KOPT-K1 (cell line): ENCODE measurements around the gene SLC5A8.
"Not testable (repeated sequence)": the region's sequence is repeated elsewhere in the genome, so short reads cannot be mapped to it uniquely, and the experiment has no call there.

Experiments used
- H3K27ac ChIP-seq: fragments of 200-600 bp; sonication (generic); 2 replicates; pipeline ENCODE4 v1.5.1; 2016; ENCODE audit warnings: antibody characterized with exemption, mild to moderate bottlenecking, low read depth, low read length; ENCODE audit not compliant: poor library complexity, severe bottlenecking
- H3K36me3 ChIP-seq: fragments of 200-600 bp; sonication (generic); 2 replicates; pipeline ENCODE4 v1.5.1; 2017; ENCODE audit warnings: antibody characterized with exemption, mild to moderate bottlenecking, low read length, moderate library complexity; ENCODE audit not compliant: insufficient read depth
- H3K9me3 ChIP-seq: fragments of 200-600 bp; sonication (generic); 2 replicates; pipeline ENCODE4 v1.5.1; 2017; ENCODE audit warnings: antibody characterized with exemption, low read length, mild to moderate bottlenecking; ENCODE audit not compliant: insufficient read depth, poor library complexity, severe bottlenecking

Gene SLC5A8

DNA sequence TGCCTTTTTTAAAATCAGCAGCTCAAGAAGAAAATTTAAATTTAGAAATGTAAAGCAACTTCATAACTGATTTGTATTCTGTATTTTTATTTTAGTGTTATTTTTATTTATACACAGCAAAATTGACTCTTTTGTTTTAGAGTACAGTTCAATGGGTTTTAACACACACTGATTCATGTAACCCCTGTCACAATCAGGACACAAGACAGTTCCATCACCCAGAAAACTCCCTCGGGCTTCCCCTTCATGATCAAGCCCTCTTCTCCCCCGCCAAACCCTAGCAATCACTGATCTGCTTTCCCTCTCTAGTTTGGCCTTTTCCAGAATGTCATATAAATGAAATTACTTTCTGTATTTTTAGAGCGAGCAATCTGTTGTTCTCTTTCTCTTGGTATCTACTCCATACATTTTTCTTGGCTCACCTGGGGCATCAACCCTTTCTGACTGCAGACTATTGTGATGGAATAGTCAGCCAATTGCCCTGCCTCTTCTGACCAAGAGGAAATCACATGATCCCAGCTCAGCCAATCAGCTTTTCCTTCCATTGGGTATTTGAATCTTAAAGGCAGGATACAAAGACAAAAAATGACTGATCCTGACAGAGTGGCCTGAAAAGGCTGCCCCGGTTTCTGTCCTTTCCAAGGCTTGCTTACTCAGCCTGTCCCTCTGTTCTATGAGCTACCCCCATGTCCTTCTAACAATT is 5.3 kb downstream of the SLC5A8 start:
- Histone ChIP-seq H3K27ac (no peak overlapping the region), H3K36me3 (no peaks in the 10 kb centered on the region), H3K9me3 (no peaks in the 10 kb centered on the region)

- no peaks in the 10 kb centered on the region for H3K9me3 ChIP-seq
- no peak overlapping the region for H3K27ac ChIP-seq
- H3K36me3 ChIP-seq = no peaks in the 10 kb centered on the region
These were observed 9.2 kb downstream of the SLC5A8 start for GRCh38 chr12:101200824-101201223.

DNA sequence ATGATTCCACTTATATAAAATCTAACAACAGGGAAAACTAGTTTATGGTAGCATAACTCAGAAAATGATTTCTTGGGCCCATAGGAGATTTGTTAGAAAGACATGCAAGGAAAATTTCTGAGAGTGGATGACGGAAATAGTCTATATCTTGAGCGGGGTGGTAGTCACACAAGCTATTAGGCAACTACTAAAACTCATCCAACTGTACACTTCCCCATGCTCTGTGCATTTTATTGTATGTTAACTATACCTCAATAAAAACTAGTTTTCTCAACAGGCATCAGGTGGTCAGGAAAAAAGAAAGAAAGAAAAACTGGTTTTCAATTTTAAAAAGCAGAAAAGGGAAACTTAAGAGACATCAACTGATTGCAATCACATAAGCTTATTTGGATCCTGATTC is 9.9 kb downstream of the SLC5A8 start:
- Histone ChIP-seq H3K27ac (no peak overlapping the region), H3K36me3 (no peaks in the 10 kb centered on the region), H3K9me3 (no peaks in the 10 kb centered on the region)

DNA sequence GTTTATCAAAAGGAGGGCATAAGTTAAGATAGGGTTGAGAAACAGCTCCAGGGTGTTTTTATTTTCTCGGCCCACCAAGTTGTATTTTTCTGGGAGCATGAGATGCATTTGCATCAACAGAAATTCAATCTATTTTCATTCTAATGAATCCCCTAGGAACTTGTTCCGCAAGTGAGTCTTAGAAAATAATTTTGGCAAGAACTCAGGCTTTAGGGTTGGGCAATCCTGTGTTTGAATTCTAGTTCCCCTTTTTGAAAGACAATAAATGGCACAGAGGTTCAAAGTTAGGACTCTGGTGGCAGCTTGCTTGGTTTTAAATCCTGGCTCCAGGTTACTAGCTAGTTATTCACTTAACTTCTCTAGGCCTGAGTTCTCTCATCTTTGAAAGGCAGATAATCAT is 23.7 kb downstream of the SLC5A8 start:
- Histone ChIP-seq H3K36me3 (no peaks in the 10 kb centered on the region), H3K9me3 (no peaks in the 10 kb centered on the region), H3K27ac (no peak overlapping the region)

GRCh38 chr12:101181776-101182175 is 28.3 kb downstream of the SLC5A8 start:
- no peaks in the 10 kb centered on the region for H3K36me3 ChIP-seq
- H3K27ac ChIP-seq = no peak overlapping the region
- no peaks in the 10 kb centered on the region for H3K9me3 ChIP-seq

GRCh38 chr12:101174541-101174940 is 35.5 kb downstream of the SLC5A8 start:
- Histone ChIP-seq H3K27ac (no peak overlapping the region), H3K9me3 (no peaks in the 10 kb centered on the region), H3K36me3 (no peaks in the 10 kb centered on the region)

- H3K9me3 ChIP-seq = no peaks in the 10 kb centered on the region
- H3K27ac ChIP-seq = no peak overlapping the region
- no peaks in the 10 kb centered on the region for H3K36me3 ChIP-seq
These were observed 36.8 kb downstream of the SLC5A8 start for GRCh38 chr12:101173197-101173749.

GRCh38 chr12:101172316-101172715 is 37.7 kb downstream of the SLC5A8 start:
- Histone ChIP-seq H3K36me3 (no peaks in the 10 kb centered on the region), H3K27ac (no peak overlapping the region), H3K9me3 (no peaks in the 10 kb centered on the region)

GRCh38 chr12:101168001-101168400 is 42.0 kb downstream of the SLC5A8 start:
- Histone ChIP-seq H3K27ac (no peak overlapping the region), H3K9me3 (no peaks in the 10 kb centered on the region), H3K36me3 (no peaks in the 10 kb centered on the region)

- H3K9me3 ChIP-seq = no peaks in the 10 kb centered on the region
- no peak overlapping the region for H3K27ac ChIP-seq
- no peaks in the 10 kb centered on the region for H3K36me3 ChIP-seq
These were observed 43.2 kb downstream of the SLC5A8 start for GRCh38 chr12:101166866-101167265.

DNA sequence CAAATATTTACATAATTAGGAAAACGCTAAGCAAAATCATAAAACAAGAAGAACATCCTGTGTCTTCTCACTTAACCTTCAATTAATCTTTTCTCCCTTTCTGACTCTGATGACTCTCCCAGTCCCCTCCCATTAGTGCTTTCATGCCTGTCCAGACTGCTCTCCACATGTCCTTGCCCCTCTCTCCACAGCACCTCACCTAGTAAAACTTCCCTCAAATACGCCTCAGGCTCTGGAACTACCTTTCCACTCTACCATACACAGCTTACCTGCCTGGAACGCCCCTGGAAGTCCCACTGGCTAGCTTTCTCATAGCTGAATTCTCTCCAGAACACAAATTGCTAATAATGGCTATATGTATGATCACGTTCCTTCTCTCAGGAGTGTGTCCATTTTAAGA is 44.7 kb downstream of the SLC5A8 start:
- Histone ChIP-seq H3K9me3 (no peaks in the 10 kb centered on the region), H3K36me3 (no peaks in the 10 kb centered on the region), H3K27ac (no peak overlapping the region)

DNA sequence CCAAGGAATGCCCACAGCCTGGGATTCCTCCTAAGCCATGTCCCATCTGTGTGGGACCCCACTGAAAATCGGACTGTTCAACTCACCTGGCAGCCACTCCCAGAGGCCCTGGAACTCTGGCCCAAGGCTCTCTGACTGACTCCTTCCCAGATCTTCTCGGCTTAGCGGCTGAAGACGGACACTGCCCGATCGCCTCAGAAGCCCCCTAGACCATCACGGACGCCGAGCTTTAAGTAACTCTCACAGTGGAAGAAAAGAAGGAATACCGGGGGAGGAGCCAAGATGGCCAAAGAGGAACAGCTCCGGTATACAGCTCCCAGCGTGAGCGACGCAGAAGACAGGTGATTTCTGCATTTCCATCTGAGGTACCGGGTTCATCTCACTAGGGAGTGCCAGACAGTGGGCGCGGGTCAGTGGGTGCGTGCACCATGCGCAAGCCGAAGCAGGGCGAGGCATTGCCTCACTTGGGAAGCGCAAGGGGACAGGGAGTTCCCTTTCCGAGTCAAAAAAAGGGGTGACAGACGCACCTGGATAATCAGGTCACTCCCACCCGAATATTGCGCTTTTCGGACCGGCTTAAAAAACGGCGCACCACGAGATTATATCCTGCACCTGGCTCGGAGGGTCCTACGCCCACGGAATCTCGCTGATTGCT is 64.1 kb downstream of the SLC5A8 start:
- H3K9me3 ChIP-seq, H3K36me3 ChIP-seq, H3K27ac ChIP-seq: not testable (repeated sequence)

DNA sequence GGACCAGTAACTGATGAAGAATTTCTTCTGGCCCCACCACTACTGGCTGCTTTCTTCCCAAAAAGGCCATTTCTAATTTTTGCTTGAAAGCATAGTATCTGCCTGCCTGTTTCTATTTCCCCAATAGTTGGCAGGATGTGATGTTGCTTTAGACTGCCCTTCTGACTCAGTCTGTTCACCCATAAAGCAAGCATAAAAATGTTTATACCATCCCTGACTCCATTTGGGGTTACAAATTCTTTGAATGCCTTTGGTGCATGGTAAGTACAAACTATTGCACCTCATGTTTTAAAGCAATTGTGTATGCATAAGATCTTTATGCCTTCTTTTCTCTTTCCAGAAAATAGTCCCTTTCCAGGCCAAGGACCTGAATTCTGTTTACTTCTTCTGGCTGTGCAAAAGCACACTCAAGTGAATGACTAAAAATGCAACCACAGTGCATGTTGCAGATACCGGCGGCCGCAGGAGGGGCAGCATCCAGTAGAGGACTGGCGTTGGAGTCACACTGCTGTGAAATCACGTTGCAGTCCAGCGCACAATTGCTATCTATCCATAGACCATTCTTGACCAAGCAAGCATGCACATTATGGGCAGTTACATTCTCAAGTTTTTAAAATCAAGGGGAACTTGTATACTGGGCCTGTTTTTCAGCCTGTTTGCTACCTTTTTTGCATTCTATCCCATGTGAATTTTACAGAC is 82.4 kb downstream of the SLC5A8 start:
- no peak overlapping the region for H3K27ac ChIP-seq
- H3K9me3 ChIP-seq = no peaks in the 10 kb centered on the region

GRCh38 chr12:101117842-101118241 is 92.2 kb downstream of the SLC5A8 start:
- Histone ChIP-seq H3K27ac (no peak overlapping the region), H3K9me3 (no peaks in the 10 kb centered on the region), H3K36me3 (no peaks in the 10 kb centered on the region)

More for the DNA sequence above, 82.4 kb downstream of the SLC5A8 start:
- no peaks in the 10 kb centered on the region for H3K36me3 ChIP-seq

DNA sequence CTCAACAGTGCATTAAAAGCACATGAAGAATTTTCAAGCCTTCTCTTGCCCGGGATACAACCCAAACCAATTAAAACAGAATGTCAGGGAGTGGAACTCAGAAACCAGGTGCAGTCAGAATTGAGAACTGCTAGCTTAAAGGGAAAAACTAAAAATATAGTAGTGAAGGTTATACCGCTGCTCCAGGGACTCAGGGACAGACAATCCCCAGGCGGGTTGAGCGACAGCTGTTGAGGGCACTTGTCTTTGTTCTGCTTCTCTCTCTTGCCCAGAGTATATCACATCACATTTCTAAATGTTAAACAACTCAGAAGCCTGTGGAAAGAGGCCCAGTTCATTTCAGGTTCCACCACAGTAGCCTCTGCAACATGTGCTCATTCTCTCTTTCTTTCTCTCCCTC is 93.1 kb downstream of the SLC5A8 start:
- Histone ChIP-seq H3K27ac (no peak overlapping the region), H3K9me3 (no peaks in the 10 kb centered on the region), H3K36me3 (no peaks in the 10 kb centered on the region)
